Epidermal melanocyte (primary cell): ENCODE measurements around the gene FXN.
"Not testable (repeated sequence)": the region's sequence is repeated elsewhere in the genome, so short reads cannot be mapped to it uniquely, and the experiment has no call there.

ENCODE experiments used
- DNase-seq: peaks from one replicate; pipeline ENCODE4 v3.0.0; 2011; ENCODE audit warnings: low spot score; ENCODE audit not compliant: insufficient read length

Gene FXN

GRCh38 chr9:69065660-69066059 lies 30.1 kb downstream of the FXN start:
- no peak for DNase-seq

- DNase-seq, result no peak
Observed at GRCh38 chr9:69066955-69067354, 31.4 kb downstream of the FXN start.

GRCh38 chr9:69070201-69070600 lies 34.6 kb downstream of the FXN start:
- no peak for DNase-seq

GRCh38 chr9:69071059-69071458 lies 35.5 kb downstream of the FXN start:
- DNase-seq, result no peak

GRCh38 chr9:69073103-69073502 lies 37.6 kb downstream of the FXN start:
- no peak for DNase-seq

- no peak for DNase-seq
Observed at GRCh38 chr9:69074801-69075200, 39.2 kb downstream of the FXN start.

- DNase-seq, result no peak
Observed at GRCh38 chr9:69076550-69076949, 41.0 kb downstream of the FXN start.

- no peak for DNase-seq
Observed at GRCh38 chr9:69078069-69078468, 42.5 kb downstream of the FXN start.

- DNase-seq, result peak; percentile 27
Observed at GRCh38 chr9:69078581-69078980, 43.0 kb downstream of the FXN start.

- DNase-seq, result no peak
Observed at GRCh38 chr9:69079186-69079585, 43.6 kb downstream of the FXN start.

GRCh38 chr9:69081261-69081660 lies 45.7 kb downstream of the FXN start:
- DNase-seq, result no peak

- no peak for DNase-seq
Observed at GRCh38 chr9:69083321-69083720, 47.8 kb downstream of the FXN start.

GRCh38 chr9:69085569-69086283 lies 50.2 kb downstream of the FXN start:
- DNase-seq, result no peak

GRCh38 chr9:69086312-69086711 lies 50.8 kb downstream of the FXN start:
- no peak for DNase-seq

GRCh38 chr9:69086769-69087168 lies 51.2 kb downstream of the FXN start:
- DNase-seq, result no peak

GRCh38 chr9:69089082-69089481 lies 53.5 kb downstream of the FXN start:
- DNase-seq, result no peak

- DNase-seq, result no peak
Observed at GRCh38 chr9:69089491-69089890, 53.9 kb downstream of the FXN start.

- DNase-seq, result no peak
Observed at GRCh38 chr9:69090140-69090750, 54.7 kb downstream of the FXN start.

- DNase-seq, result no peak
Observed at GRCh38 chr9:69090946-69091345, 55.4 kb downstream of the FXN start.

GRCh38 chr9:69093471-69094103 lies 58.0 kb downstream of the FXN start:
- no peak for DNase-seq

- DNase-seq, result not testable (repeated sequence)
Observed at GRCh38 chr9:69094361-69095135, 59.0 kb downstream of the FXN start.

- DNase-seq, result no peak
Observed at GRCh38 chr9:69097064-69097463, 61.5 kb downstream of the FXN start.
